AG09319 (cell line): ENCODE results near the gene TBC1D9.

Source experiments
- DNase-seq: peaks from one replicate; pipeline ENCODE4 v3.0.0-alpha.2; 2010; ENCODE audit warnings: low read depth; ENCODE audit errors: extremely low read depth
- CTCF ChIP-seq: IDR thresholded peaks from 2 replicates; pipeline ENCODE4 v1.5.1; 2011; ENCODE audit warnings: low read depth, mild to moderate bottlenecking, inconsistent platforms, low read length, moderate library complexity

The TBC1D9 gene

DNA sequence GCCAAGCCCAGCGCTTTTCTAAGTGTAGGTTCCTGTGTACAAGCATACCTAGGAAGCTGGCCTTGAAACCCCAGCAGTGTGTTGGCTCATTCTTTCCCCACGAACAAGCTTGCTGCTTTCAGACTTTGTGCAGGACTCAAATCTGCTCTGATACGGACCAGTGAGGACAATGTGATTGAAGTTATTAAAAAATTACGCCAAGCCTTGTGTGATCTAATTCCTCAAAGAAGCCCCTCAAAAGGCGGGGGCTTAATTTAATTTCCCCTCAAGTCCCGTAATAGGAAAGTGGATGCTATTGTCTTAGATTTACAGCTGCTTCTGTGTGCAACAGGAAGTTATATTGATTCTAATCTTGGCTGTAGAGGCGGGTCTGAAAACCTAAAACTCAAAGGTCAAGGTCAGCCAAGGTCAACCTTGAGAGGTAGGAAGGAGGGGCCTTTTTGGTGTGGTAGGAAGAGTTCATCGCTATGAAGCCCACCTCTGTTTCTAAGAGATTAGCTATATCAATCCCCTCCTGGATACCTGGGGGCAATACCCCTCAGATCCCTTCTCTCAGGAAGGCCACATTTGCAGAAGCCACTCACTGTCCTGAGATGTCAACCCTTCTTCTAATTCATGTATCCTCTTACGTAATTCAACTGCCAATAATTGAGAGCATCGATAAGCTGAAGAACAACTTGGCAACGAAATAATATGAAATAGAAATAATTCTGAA, 45.1 kb downstream of the TBC1D9 start:
- no peak for DNase-seq
- no peak for TF ChIP-seq CTCF

GRCh38 chr4:140707325-140707724, 48.9 kb downstream of the TBC1D9 start:
- no peak for TF ChIP-seq CTCF
- DNase-seq, result no peak

- DNase-seq, result no peak
- no peak for TF ChIP-seq CTCF
These were observed 49.5 kb downstream of the TBC1D9 start for GRCh38 chr4:140706665-140707064.

DNA sequence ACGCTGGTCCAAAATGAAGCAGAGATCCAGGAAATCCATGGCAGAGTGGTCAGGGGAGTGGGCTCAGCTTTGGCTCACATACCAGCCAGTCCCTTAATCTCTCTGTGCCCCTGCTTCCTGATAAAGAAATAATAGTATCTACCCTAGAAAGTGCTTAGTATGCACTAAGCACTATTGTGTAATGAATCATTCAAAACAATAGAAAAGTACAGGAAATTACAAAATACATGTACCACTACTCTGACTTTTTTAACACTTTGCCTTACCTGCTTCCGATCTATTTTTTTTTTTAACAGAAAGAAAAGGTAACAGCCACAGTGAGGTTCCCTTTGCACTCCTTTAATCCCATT, 49.9 kb downstream of the TBC1D9 start:
- TF ChIP-seq CTCF, result no peak
- DNase-seq, result no peak

DNA sequence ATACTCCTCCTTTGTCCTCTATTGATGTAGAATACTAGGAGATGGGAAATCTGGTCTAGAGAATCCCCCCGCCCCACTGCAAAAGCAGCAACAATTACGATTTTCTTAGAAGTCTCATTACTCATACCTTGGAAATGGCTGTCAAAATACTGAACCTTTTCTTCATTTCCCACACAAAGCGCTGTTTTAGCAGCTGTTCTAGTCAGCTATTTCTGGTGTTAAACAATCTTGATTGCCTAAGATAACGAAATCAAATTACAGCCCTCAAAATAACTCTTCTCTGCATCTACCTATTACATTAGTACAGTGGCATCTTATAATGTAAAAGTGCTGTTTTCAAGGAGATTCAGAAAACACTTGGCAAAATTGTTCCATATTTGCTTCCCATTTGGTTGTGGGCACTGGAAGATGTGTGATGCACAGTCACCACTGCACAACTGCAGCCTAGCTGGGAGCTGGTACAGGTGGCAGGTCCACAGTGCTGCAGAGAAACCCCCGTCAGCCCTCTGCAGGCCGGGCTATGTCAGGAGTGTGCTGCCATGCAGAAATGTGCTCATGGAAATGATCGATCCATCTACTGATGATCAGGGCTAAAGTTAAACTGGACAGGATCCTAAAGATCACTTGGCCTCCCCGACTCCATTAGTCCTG, 50.4 kb downstream of the TBC1D9 start:
- no peak for TF ChIP-seq CTCF
- DNase-seq, result no peak

DNA sequence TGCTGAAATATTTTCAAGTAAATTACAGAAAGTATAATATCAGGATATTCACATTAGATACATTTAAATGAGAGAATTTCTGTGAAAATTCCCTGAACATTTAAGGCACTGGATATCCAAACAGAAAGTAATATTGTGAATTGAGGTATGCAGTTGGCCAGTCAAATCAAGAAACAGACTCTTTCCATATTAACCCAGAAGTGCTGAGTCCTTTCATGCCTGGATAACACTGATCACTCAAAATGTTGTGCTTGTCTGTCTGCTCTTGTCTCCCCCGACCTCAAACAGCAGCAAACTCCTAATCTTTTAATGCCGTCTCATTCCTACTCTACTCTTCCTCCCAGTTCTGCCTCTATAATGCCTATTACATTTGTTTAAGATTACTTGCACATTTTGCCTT, 51.2 kb downstream of the TBC1D9 start:
- no peak for TF ChIP-seq CTCF
- no peak for DNase-seq

GRCh38 chr4:140704392-140704960, 51.7 kb downstream of the TBC1D9 start:
- TF ChIP-seq CTCF, result no peak
- no peak for DNase-seq
